Measurements from ENCODE around the gene HK3. TPM values are rescaled to one million over a fixed set of nuclear protein-coding genes. Genes with fewer than 3 reads are reported as not detected.

HK3 gene
- polyA plus RNA-seq, 2 of the 4 experiments (the other 2 are of a cell fraction), result 0.04 to 0.12 TPM

DNA sequence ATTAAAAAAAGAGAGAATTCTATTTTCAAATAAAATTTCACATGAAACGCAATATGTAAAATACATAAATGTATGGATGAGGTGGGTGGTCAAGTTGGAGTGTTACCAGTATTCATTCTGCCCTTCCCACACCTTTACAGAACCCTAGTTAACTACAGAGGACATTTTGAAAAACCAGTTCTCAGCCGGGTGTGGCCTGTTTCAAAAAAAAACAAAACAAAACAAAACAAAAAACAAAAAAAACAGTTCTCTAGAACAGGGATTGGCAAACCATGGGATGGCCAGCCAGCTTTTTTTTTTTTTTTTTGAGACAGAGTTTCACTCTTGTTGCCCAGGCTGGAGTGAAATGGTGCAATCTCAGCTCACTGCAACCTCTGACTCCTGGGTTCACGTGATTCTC lies 28.4 kb upstream of the HK3 start (continued):
- no peak for TF ChIP-seq HOXB13 (CRISPR knock-in tag; IDR thresholded peaks at IDR 0.05; ENCODE audit: low read depth)
- TF ChIP-seq ZC3H11A (IDR thresholded peaks at IDR 0.05), result no peak
- no peak for TF ChIP-seq CHD4 (IDR thresholded peaks at IDR 0.05; ENCODE audit: borderline replicate concordance)
- TF ChIP-seq FOSB (CRISPR knock-in tag; IDR thresholded peaks at IDR 0.05), result no peak
- TF ChIP-seq RAD21 (conservative IDR thresholded peaks at IDR 0.05 in 1 of 2, IDR thresholded peaks at IDR 0.05 in 1 of 2), result no peak
- TF ChIP-seq JUNB (IDR thresholded peaks at IDR 0.05), result no peak

DNA sequence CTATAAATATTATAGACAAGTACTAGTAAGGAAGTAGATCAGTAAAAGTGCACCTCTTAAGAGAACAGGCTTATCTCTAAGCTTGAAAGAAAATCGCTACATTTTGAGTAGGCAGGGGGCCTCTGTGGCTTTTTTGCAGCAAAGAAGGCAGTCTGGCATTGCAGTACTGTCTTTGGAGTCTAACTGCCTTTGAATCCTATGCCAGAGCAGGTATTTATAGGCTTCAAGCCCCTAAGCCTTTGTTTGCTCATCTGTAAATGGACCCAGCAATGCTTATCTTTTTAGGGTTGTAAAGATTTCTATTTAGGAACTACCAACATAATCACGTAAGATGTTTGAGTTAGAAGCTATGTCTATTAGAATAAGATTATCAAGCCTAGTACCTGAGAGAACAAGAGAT lies 23.7 kb upstream of the HK3 start:
- DNase-seq (ENCODE audit: low read depth in 1 of 2, low spot score in 1 of 2) (no peak), ATAC-seq (no peak), FAIRE-seq (no peak)
- ChIA-PET POLR2A (no interaction called here), CTCF (interaction anchor here (1.9 kb wide), 1 partner anchor 263 kb away, joined by 6 read pairs; no protein-coding TSS in a partner anchor)
- Histone ChIP-seq H3K9me3 (no peaks in the 10 kb centered on the region), H3K4me1 (no peaks in the 10 kb centered on the region), H3K4me2 (no peak overlapping the region), H3K27ac (no peak overlapping the region), H3K4me3 (no peak overlapping the region)
- no peak for TF ChIP-seq ZFP36 (IDR thresholded peaks at IDR 0.05; ENCODE audit: borderline replicate concordance, partially characterized antibody)
- no peak for TF ChIP-seq HES2 (IDR thresholded peaks at IDR 0.05)
- TF ChIP-seq KDM5A (IDR thresholded peaks at IDR 0.05), result no peak
- no peak for TF ChIP-seq HOXB13 (CRISPR knock-in tag; IDR thresholded peaks at IDR 0.05; ENCODE audit: low read depth)
- TF ChIP-seq MAZ (IDR thresholded peaks at IDR 0.05; ENCODE audit: borderline replicate concordance, low read depth, low read length), result no peak
- TF ChIP-seq MAFK (IDR thresholded peaks at IDR 0.05; ENCODE audit: partially characterized antibody), result no peak
- no peak for TF ChIP-seq SREBF2 (IDR thresholded peaks at IDR 0.05)
- TF ChIP-seq RCOR1 (IDR thresholded peaks at IDR 0.05; ENCODE audit: low read depth, low read length), result no peak
- TF ChIP-seq POLR2AphosphoS2 (conservative IDR thresholded peaks at IDR 0.05; ENCODE audit: low read length), result no peak
- TF ChIP-seq, protein P1, sequence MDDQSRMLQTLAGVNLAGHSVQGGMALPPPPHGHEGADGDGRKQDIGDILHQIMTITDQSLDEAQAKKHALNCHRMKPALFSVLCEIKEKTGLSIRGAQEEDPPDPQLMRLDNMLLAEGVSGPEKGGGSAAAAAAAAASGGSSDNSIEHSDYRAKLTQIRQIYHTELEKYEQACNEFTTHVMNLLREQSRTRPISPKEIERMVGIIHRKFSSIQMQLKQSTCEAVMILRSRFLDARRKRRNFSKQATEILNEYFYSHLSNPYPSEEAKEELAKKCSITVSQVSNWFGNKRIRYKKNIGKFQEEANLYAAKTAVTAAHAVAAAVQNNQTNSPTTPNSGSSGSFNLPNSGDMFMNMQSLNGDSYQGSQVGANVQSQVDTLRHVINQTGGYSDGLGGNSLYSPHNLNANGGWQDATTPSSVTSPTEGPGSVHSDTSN (IDR thresholded peaks at IDR 0.05), result no peak
- 93% methylated on average over 2 of the region's 2 CpGs for WGBS (ENCODE audit: missing lambda C conversion rate)

DNA sequence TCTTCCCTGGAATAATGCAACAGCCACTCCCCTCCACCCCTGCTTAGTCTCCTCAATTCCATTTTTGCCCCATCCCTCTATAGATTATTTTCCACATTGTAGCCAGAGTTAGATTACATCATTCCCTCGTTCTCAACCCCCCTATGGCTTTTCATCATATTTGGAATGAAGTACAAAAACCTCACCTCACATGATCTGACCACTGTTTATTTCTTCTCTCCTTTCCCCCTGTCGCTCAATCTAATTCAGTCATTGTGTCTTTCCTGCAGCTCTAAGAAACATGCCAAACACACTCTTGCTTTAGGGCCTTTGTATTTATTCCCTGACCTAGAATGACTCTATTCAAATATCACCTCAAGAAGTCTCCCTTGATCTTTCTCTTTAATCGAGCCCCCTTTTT lies 22.6 kb upstream of the HK3 start:
- no peak for FAIRE-seq
- DNase-seq (ENCODE audit: low read depth in 1 of 2, low spot score in 1 of 2), result no peak
- TF ChIP-seq MYC (IDR thresholded peaks at IDR 0.05; ENCODE audit: borderline replicate concordance, low read length) (no peak), CHD4 (IDR thresholded peaks at IDR 0.05; ENCODE audit: borderline replicate concordance) (no peak), HOXA7 (CRISPR knock-in tag; IDR thresholded peaks at IDR 0.05) (no peak), KDM5A (IDR thresholded peaks at IDR 0.05) (no peak), NFE2L2 (conservative IDR thresholded peaks at IDR 0.05; ENCODE audit: low read length) (no peak), BHLHE40 (IDR thresholded peaks at IDR 0.05; ENCODE audit: low read depth, low read length) (no peak), HOXB5 (CRISPR knock-in tag; IDR thresholded peaks at IDR 0.05) (no peak), ZFP36 (IDR thresholded peaks at IDR 0.05; ENCODE audit: borderline replicate concordance, partially characterized antibody) (no peak), HEYL (CRISPR knock-in tag; IDR thresholded peaks at IDR 0.05) (no peak), HES2 (IDR thresholded peaks at IDR 0.05) (no peak)
- TF ChIP-seq, protein P1 (IDR thresholded peaks at IDR 0.05), result no peak
- no peak overlapping the region for H3K27ac ChIP-seq
- no peak overlapping the region for H3K4me3 ChIP-seq
- H3K9me3 ChIP-seq, result no peaks in the 10 kb centered on the region
- WGBS (ENCODE audit: missing lambda C conversion rate), result 82% methylated on average over 3 of the region's 3 CpGs
- POLR2A ChIA-PET, result no interaction called here
- ATAC-seq, result no peak
- CTCF ChIA-PET, result interaction anchor here (1.1 kb wide), 1 partner anchor 10 kb away, joined by 4 read pairs; no protein-coding TSS in a partner anchor
- H3K4me2 ChIP-seq, result no peak overlapping the region
- H3K4me1 ChIP-seq, result no peaks in the 10 kb centered on the region
